Mucosa of stomach (tissue), 1 donor: ENCODE results near the gene COMMD9.
A peak's percentile ranks its signal among the peaks of the same experiment; 100 is the strongest.

ENCODE experiments used
- H3K27me3 ChIP-seq: one replicate; pipeline ENCODE4 v1.7.0; 2013; ENCODE audit warnings: mild to moderate bottlenecking, low read length; ENCODE audit not compliant: control insufficient read depth, insufficient read depth
- H3K36me3 ChIP-seq: one replicate; pipeline ENCODE4 v1.7.0; 2013; ENCODE audit warnings: low read length; ENCODE audit not compliant: control insufficient read depth, insufficient read depth
- H3K4me1 ChIP-seq: one replicate; pipeline ENCODE4 v1.7.0; 2013; ENCODE audit warnings: mild to moderate bottlenecking, low read length; ENCODE audit not compliant: control insufficient read depth, insufficient read depth
- H3K4me3 ChIP-seq: one replicate; pipeline ENCODE4 v1.7.0; 2013; ENCODE audit warnings: low read length
- H3K9ac ChIP-seq: one replicate; pipeline ENCODE4 v1.7.0; 2013; ENCODE audit warnings: mild to moderate bottlenecking, low read length, moderate library complexity
- H3K9me3 ChIP-seq: one replicate; pipeline ENCODE4 v1.7.0; 2013; ENCODE audit warnings: mild to moderate bottlenecking, low read length, moderate library complexity; ENCODE audit not compliant: control insufficient read depth
- donor health status: Pancreatic carcinoma.

The COMMD9 gene

DNA sequence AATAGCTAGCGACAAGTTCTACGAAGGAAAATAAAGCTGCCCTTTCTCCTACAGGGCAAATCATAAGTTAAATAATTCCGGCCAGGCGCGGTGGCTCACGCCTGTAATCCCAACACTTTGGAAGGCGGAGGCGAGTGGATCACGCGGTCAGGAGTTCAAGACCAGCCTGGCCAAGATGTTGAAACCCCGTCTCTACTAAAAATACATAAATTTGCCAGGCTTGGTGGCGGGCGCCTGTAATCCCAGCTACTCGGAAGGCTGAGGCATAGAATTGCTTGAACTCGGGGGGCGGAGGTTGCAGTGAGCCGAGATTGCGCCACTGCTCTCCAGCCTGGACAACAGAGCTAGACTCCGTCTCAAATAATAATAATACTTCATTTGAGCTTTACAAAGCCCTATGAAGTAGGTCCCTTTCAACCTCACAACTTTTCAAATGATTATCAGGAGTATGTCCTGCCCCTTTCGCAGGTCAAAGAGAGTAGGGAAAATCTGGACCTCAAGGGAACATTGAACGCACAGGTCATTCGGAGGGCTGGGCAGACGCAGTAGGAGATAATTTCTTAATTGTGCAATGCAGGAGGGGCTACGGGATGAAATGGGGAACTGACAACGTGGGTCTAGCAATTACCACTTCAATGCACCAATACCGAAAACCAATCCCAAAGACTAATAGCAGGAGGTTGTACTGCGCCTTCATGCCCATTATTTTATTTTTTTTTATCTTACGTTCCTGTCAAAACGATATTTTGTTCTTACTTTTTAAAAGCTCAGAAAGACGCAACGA lies 590 bp downstream of the COMMD9 start:
- H3K9me3 ChIP-seq: no peaks in the 10 kb centered on the region
- peak overlapping the region; percentile 69 for H3K9ac ChIP-seq
- H3K27me3 ChIP-seq: no peaks in the 10 kb centered on the region
- H3K4me1 ChIP-seq: peaks cover 5% of the 10 kb centered on the region
- peak overlapping the region; percentile 64 for H3K4me3 ChIP-seq
- H3K36me3 ChIP-seq: no peaks in the 10 kb centered on the region

DNA sequence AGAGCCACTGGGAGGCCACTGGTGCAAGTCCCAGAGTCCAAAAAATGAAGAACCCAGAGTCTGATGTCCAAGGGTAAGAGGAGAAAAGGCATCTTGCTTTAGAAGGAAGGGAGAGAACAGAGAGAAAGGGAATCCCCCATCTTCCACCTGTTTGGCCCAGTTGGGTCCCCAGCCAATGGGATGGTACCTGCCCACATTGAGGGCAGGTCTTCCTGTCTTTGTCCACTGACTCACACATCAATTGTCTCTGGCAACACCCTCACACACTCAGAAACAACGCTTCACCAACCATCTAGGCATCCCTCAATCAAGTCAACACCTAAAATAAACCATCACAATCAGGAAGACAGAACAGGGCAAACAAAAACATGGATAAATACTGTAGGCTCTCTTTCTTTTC lies 6.3 kb downstream of the COMMD9 start:
- Histone ChIP-seq H3K9me3 (no peaks in the 10 kb centered on the region), H3K36me3 (no peaks in the 10 kb centered on the region), H3K4me3 (no peak overlapping the region), H3K9ac (no peak overlapping the region), H3K27me3 (no peaks in the 10 kb centered on the region), H3K4me1 (peaks cover 6% of the 10 kb centered on the region)

DNA sequence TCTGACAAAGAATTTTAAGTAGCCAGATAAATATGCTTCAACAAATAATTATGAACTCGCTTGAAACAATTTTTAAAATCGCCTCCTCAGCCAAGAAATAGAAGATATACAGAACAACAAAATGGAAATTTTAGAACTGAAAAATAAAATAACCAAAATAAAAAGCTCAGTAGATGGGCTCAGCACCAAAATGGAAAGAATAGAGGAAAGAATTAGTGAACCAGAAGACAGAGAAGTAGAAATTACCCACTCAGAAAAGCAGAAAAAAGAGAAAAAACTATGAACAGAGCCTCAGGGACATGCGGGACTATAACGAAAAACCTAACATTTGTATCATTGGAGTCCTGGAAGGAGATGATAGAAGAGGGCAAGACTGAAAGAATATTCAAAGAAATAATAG lies 7.4 kb downstream of the COMMD9 start:
- Histone ChIP-seq H3K9me3 (no peaks in the 10 kb centered on the region), H3K4me3 (no peak overlapping the region), H3K27me3 (no peaks in the 10 kb centered on the region), H3K36me3 (no peaks in the 10 kb centered on the region), H3K4me1 (peaks cover 6% of the 10 kb centered on the region), H3K9ac (no peak overlapping the region)

DNA sequence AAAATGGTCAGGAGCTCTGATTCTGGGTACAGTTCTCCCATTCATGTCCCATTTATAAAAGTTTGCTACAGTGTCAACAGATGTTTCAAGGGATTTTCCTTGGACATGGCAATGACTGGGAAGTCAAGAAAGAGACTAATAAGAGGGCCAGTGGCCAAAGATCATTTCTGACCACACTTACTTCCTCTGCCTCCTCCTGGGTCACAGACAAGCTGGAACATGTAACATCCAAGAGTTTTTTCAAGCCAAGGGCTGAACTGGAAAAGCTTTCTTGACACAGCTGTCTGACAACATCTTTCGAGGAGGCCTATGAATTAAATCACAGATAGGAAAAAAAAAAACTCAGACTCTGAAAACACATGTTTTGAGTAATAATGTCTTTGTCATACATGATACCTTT lies 8.7 kb downstream of the COMMD9 start:
- H3K9me3 ChIP-seq: no peaks in the 10 kb centered on the region
- H3K4me1 ChIP-seq: peaks cover 6% of the 10 kb centered on the region
- no peaks in the 10 kb centered on the region for H3K36me3 ChIP-seq
- no peaks in the 10 kb centered on the region for H3K27me3 ChIP-seq
- no peak overlapping the region for H3K9ac ChIP-seq
- no peak overlapping the region for H3K4me3 ChIP-seq

DNA sequence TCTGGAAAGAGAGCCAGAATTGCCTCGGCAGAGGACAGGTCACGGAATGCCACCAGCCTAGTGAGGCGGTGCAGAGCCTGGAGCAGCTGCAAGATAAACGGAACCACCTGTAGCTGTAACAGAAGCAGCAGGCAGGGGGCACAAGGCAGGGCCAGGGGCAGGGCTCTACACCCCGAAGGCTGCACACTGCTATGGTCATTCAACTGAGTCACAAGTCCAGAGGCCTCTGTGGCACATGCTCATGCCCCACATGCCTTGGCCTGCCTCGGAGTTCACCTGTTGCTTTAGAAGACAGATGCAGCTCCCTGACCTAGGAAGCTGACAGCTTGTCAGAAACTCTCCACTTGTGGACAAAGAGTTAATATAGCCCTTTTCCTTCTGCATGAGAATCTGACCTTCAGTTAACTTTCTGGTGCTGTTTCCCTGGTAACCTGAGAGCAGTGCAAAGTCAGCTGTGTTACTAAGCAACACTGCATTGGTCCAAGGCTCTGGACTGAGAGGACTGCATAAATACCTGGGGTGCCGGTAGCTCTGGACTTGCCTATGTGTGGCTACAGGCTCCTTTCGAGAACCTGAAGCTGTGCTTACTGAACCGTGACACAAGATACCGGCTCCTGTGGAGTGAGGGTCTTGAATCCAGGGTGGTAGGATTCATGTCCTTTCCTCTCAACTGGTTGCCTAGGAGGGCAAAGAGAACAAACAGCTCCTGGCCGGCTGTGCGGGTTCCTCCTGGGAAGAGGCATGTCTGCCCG lies 10.5 kb downstream of the COMMD9 start:
- Histone ChIP-seq H3K36me3 (no peaks in the 10 kb centered on the region), H3K4me1 (peaks cover 6% of the 10 kb centered on the region), H3K9ac (no peak overlapping the region), H3K27me3 (no peaks in the 10 kb centered on the region), H3K4me3 (no peak overlapping the region), H3K9me3 (no peaks in the 10 kb centered on the region)

DNA sequence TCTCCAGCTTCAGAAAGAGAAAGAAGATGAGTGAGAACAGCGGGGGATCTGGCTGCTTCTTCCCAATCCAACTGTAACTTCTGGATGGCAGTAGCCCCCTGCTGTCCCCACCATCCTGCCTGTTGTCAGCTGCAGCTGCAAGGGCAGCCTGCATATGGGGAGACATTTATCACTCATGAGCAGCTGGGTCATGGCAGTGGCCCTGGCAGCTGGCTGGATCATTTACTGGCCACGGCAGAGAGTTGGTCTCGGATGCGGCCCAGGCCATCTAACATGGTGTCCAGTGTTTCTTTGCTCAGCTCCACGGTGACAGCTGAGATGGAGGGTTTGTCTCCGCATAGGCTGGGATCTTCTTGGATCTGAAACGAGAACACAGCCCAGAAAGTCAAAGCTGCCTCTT lies 14.8 kb downstream of the COMMD9 start:
- no peaks in the 10 kb centered on the region for H3K36me3 ChIP-seq
- no peaks in the 10 kb centered on the region for H3K9me3 ChIP-seq
- no peak overlapping the region for H3K4me3 ChIP-seq
- no peaks in the 10 kb centered on the region for H3K4me1 ChIP-seq
- no peak overlapping the region for H3K9ac ChIP-seq
- no peaks in the 10 kb centered on the region for H3K27me3 ChIP-seq

DNA sequence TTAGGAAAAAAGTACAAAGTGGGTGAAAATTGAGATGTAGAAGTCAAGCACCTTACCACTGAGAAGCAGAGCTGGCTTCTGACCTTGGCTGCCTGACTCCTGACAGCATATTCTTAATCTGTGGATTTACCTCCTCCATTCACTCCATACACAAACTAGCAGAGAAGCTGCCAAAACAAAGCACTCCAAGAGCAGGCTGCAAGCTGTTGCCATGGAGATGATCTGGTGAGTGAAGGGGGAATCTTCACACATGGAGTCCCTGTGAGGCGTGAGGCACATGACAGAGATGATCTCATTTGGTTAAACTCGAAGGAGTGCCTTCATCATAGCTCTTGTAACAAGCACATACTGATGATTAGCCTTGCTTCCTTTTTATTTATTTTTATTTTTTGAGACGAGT lies 16.1 kb downstream of the COMMD9 start:
- Histone ChIP-seq H3K9me3 (no peaks in the 10 kb centered on the region), H3K36me3 (no peaks in the 10 kb centered on the region), H3K9ac (no peak overlapping the region), H3K4me1 (no peaks in the 10 kb centered on the region), H3K4me3 (no peak overlapping the region), H3K27me3 (no peaks in the 10 kb centered on the region)

DNA sequence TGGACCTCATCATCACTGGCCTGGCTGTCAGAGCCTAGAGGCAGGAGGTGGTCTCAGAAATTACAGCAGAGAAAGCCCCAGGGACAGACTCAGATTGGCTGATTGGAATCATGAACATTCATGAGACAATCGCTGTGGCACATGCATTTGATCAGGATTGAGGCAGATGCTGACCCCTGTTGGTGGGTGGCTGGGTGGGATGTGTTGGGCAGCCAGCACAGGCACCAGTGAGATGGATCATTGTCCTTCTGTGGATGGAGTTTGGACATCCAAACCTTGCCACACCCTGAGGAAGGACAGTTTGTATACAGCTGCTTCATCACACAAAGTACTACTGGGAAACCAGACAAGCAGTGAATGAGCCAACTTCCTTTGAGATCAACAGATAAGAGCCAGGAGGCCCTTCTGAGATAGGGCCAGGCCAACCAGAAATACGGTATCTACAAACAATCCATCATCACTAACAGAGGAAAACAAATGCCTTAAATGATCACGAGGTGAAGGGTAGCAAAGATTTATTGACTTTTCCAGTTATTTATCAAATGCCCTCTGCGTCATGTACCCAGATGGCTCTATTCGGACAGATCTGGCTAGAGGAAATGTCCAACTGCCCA lies 17.3 kb downstream of the COMMD9 start:
- Histone ChIP-seq H3K9ac (no peak overlapping the region), H3K27me3 (no peaks in the 10 kb centered on the region), H3K36me3 (no peaks in the 10 kb centered on the region), H3K4me3 (no peak overlapping the region), H3K9me3 (no peaks in the 10 kb centered on the region), H3K4me1 (no peaks in the 10 kb centered on the region)

DNA sequence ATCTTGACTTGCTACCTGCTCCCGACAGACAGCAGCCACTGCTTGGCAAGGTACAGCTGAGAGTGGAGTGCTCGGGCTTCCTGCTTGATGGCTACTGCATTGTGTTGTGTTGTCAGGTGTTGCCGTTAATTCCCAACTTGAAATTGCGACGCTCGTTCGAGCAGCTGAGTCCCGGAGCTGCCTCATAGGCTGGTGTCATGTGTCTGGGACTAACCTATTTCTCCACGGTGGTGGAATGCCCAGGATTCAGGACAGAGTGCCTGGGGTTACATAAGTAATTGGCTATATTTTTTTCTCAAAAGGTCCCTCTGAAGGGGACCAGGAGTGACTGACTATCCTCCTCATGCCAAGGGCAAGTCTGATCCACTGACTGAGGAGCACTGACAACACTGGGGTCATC lies 18.5 kb downstream of the COMMD9 start:
- H3K4me1 ChIP-seq: no peaks in the 10 kb centered on the region
- H3K9me3 ChIP-seq: no peaks in the 10 kb centered on the region
- no peak overlapping the region for H3K9ac ChIP-seq
- no peak overlapping the region for H3K4me3 ChIP-seq
- no peaks in the 10 kb centered on the region for H3K27me3 ChIP-seq
- H3K36me3 ChIP-seq: no peaks in the 10 kb centered on the region

DNA sequence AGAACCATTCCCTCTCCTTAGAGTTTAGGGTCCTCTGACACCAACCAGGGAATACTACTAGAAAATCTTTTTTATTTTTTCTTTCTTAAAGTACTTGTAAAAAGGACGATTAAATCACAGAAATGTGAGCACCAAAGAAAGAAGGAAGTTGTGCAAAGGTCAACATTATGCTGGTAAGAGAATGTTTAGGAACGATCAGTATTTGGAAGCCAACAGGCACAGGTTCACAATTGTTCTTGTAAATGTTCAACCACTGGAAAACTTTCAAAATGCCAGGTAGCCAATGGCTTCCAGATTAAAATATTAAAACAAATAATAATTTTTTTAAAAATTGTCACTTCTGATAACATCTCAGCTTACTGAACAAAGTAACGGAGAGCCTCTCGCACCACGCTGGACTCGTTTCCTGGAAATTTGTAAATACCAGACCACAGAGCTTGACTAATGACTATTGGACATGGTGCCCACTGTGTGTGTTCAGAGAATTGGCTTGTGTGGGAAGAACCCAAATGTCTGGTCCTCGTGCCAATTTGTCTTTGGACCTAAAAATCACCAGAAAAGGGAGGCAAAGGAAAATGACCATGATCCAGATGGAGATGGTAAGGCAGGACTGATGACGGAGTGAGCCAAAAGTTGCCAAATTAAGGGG lies 20.8 kb downstream of the COMMD9 start:
- H3K9ac ChIP-seq: no peak overlapping the region
- H3K4me1 ChIP-seq: no peaks in the 10 kb centered on the region
- no peaks in the 10 kb centered on the region for H3K9me3 ChIP-seq
- no peak overlapping the region for H3K4me3 ChIP-seq
- no peaks in the 10 kb centered on the region for H3K36me3 ChIP-seq
- no peaks in the 10 kb centered on the region for H3K27me3 ChIP-seq

DNA sequence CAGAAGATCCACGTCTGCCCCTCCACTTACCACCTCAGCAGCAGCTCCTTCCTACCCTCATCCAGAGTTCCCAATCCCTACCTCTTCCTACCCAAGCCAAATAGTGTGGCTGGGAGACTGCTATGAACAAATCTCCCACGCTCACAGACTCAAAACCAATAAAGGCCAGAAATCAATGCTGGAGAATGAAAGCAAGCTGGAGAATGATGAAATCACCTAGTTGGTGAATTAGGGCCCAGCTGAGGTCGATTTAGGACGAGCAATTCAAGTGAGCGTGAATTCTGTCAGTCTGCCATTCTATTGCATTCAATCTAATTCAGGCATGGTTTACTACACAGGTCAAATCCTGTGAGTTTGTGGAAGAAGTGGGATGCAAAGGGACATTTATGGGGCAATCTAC lies 22.5 kb downstream of the COMMD9 start:
- Histone ChIP-seq H3K27me3 (no peaks in the 10 kb centered on the region), H3K4me3 (no peak overlapping the region), H3K36me3 (no peaks in the 10 kb centered on the region)

More for the DNA sequence above, 22.5 kb downstream of the COMMD9 start:
- no peaks in the 10 kb centered on the region for H3K9me3 ChIP-seq
- H3K9ac ChIP-seq: no peak overlapping the region
- no peaks in the 10 kb centered on the region for H3K4me1 ChIP-seq
